Stimulated activated CD4-positive, alpha-beta T cell treated with anti-CD3 and anti-CD28 coated beads, Interleukin-4, amount 100 ng/mL, for 48 hours (primary cell): ENCODE data around the gene LYPD6.
"Not testable (repeated sequence)": the region's sequence is repeated elsewhere in the genome, so short reads cannot be mapped to it uniquely, and the experiment has no call there.

Source experiments
- DNase-seq, 2 donors: peaks; one replicate each; pipeline ENCODE4 v3.0.0-alpha.2; 2020; ENCODE audit warnings: low read depth in 2 of 2

Gene LYPD6

DNA sequence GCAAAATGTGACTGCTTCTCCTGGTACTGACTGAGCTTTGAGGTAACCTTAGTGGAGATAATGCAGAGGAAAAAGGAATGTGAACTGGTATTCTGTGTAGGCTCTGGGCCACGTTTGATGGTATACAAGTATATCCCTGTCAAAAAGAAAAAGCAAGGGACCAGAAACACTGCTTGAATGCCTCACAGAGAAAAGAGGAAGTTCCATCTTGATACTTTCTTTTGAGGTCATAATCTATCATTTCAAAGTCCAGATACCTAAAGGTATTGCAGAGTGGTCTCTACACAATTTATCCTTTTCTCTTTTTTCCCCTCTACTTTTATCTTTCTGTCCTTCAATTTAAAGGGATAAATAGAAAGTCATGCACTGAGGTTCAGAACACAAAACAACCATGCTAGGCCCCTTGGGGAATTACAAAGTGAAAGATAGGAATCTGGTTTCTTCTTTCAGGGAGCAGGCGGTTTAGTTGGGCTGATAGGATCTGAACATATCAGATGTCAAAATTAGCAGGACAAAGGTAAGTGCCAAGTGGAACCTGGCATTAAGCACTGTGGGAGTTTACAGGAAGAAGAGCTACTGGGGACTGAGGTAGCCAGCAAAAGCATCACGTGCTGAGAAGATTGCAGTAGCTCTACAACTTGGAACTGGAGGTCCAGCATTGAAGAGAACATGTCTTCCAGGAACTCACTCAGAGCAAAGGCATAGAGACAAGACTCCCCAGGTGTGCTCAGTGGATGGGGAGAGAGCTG lies 121.2 kb downstream of the LYPD6 start:
- no peak for DNase-seq

DNA sequence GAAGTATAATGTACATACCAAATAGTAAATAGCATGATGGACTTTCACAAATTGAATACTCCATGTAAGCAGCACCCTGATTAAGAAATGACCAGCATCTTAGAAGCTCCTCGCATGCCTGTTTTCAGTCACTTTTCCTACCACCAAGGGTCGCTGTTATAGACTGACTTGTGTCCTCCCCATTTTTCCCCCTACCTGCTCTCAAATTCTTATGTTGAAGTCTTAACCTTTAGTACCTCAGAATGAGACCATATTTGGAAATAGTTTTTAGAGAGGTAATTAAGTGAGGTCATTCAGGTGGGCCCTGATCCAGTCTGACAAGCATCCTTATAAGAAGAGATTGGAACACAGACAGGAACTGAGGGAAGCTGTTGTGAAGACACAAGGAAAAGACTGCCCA lies 125.9 kb downstream of the LYPD6 start:
- DNase-seq: no peak

DNA sequence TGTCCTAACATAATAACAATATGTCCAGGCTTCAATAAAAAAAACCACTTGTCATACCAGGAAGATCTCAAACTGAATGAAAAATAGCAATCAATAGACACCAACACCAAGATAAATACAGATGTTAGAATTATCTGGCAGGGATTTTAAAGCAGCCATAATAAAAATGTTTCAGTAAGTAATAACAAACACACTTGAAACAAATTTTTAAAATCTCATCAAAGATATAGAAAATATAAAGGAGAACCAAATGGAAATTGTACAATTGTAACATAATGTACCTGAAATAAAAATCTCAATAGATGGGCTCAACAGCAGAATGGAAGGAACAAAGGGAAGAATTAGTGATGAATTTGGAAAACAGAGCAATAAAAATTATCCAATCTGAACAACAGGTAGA lies 128.1 kb downstream of the LYPD6 start:
- no peak for DNase-seq

DNA sequence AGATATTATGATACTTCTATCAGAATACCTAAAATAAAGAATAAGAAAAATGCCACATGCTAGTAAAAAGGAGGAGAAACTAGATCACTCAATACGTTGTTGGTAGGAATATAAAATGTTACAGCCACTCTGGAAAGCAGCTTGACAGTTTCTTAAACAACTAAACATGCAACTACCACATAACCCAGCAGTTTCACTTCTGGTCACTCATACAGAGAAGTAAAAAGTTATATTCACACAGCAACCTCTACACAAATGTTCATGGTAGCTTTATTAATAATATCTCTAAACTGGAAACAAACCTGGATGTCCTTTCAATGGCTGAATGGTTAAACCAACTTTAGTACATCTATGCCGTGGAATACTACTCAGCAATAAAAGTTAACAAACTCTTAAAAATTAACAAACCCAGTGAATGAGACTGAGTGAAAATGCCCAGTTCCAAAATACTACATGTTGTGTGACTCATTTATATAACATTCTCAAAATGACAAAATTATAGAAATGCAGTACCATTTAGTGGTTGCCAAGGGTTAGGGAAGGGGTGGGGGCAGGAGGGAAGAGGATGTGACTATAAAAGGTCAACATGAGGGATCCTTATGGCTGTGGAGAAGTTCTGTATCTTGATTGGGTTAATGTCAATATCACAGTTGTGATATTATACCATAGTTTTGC lies 133.1 kb downstream of the LYPD6 start:
- peak in 1 of 2 donors; percentile 12 for DNase-seq

DNA sequence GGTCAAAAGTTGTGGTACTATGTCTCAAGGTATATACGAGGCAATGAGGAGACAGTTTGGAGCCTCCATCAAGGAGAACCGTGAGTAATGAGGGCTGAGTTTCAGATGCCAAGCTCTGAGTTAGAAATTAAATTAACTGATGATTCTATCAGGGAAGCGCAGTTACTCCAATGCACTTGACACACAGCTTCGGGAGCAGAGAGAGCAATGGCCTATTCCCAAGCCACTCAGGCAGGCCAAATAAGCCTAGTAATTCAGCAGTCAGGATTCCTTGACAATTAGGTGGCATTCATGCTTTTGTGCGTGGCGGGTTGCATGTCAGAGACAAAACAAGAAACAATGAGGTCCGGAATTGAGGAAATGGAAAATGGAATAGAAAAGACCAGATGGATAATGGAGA lies 134.0 kb downstream of the LYPD6 start:
- no peak for DNase-seq

DNA sequence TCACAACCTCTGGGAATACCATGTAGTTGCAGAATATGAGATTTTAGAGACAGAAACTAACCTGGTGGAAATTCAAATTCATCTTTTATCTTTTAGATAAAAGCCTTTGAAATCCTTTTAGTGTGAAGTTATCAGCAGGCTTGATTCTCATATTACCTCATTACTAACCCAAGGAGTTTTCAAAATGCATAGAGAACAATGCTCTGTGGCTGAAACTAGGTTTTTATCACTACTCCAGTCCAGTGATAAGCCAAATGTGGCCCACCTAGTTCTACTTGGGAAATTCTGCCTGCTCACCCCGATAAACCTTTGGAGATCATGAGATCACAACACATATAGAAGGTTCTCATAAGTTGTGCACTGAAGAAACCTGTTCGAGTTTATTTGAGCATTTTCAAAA lies 135.5 kb downstream of the LYPD6 start:
- no peak for DNase-seq

DNA sequence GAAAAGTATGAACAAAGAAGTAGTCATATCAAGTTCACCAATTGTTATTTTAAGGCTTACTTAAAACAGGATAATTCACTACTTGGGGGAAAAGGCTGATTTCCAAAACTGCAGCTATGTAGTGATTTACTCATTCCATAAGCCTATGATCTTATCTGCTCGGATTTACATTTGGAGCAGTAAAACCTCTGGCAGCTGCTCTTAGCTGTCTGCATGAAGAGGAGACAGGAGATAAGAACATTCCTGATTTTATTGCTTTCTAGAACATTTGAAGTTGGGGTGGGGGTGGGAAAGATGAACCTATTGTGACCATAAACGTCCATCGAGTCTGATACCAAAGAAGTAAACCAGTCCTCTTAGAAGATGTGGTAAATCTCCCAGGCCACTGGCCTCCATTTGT lies 136.2 kb downstream of the LYPD6 start:
- no peak for DNase-seq

DNA sequence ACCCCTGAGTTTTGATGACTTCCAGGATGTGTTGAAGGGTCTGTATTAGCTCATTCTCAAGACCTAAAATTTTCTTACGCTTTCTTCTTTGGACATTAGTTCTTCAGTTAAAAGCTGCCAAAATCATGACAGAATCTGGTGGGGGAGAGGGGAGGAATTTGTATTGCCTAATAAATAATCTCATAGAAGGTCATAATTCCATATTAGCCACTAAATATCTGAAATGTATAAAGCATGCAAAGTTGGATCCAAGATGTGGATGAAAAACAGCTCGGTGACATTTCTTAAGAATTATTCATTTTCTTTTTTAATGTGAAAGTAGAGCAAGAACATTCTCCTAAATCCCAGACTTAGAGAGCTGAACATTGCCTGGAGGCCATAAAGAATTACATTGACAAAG lies 137.0 kb downstream of the LYPD6 start:
- no peak for DNase-seq

DNA sequence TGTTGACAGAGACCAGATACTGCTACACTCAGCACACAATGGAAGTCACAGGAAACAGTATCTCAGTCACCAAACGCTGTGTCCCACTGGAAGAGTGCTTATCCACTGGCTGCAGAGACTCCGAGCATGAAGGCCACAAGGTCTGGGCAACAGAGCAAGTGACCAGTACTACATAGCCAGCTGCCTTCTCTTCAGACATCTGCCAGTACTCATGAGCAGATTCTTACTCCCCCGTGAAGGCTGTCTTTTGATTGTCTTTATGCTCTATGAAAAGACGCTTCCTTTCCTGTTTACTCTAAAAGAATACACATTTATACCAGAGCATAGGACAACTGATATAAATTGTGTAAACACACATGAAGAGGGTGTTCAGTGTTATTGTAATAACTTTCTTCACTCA lies 138.2 kb downstream of the LYPD6 start:
- DNase-seq: no peak

DNA sequence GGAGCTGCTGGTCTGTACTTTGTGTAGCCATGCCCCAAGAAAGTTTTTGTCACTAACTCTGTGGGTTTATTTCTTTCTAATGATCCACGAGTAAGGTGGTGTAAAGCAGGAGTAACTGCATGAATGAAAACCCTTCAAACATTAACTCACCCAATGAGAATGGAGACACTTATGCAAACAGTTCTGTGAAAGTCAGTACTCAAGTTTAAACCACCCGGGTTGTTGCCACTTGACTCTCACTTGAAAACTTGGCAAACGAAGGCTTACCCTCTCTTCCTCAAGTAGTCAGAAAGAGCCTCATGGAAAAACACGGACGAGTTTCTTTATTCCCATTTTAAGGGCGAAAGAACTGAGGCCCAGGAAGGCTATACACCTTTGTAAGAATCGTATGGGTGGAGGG lies 139.7 kb downstream of the LYPD6 start:
- no peak for DNase-seq

DNA sequence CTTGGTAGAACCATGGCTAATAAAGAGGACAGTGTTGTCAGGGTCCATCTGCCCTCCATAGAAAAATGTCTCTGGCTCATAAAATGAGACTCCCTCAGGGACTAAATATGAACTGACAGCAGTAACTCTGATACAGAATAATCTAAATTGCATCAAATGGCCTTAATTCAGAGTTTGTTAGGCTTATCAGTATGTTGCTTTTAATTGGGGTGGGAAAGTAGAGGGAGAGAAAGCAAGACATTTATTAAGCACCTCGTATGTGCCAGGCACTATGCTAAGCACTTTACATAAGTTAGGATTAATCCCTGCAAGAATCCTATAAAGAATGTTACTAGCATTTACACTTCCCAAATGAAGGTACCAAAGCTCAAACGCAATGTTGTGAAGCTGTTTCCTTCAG lies 142.0 kb downstream of the LYPD6 start:
- no peak for DNase-seq

DNA sequence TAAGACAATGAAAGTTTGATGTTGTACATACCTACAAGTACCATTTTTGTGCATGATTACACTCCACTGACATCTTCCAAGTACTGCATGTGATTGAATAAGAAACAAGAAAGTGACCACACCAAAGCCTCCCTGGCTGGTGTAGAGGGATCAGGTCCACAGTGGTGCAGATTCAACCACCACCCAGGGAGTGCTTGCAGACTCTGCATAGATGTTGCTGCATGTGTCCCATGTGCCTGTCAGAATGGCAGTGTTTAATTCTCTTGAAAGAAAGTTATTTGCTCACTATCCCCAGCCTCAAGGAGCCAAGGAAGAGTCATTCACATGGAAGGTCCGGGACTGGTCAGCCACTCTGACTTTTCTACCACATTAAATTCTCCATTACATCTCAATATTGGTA lies 142.7 kb downstream of the LYPD6 start:
- DNase-seq: no peak

DNA sequence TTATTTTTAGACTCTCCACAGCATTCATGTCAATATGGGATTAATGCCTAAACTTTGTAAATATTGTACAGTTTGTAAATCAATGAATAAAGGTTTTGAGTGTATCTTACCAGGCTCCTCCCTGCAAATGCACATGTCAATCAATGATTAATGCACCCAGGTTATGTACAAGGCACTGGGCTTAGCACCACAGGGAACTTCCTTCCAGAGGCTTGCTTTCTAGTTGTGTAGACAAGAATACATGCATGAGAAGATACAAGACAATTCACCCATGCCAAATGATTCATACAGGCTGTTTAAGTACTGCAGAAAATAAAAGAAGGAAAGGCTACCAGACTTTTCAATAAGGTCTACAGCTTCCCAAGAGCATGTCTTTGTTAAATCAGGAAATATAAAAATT lies 143.1 kb downstream of the LYPD6 start:
- DNase-seq: no peak

DNA sequence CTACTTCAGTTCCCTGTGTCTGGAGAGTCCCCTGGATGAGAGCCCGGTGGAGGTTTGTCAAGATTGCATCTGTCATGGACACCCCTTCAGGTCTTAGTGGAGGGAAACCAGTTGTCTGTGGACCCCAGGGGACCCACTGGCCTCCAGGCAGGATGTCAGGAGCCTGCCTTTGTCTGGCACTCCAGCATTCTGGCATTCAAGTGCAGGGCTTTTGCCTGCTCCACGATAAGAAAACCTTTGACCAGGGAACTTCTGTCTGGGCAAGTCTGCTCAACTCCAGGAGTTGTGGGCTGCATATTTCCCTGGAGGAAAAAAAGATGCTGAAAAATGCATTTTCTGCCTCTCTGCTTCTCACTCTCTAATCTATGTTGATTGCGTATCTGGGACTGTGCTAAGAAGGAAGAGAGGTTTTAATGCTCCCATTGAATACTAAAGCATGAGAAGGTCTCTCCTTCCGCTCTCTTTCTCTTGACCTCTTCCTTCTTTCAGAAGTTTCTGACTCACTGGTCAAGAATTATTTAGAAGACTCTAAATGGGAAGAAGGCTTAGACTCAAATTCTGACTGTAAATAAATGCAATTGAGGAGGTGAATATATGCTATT lies 152.7 kb downstream of the LYPD6 start:
- no peak for DNase-seq

DNA sequence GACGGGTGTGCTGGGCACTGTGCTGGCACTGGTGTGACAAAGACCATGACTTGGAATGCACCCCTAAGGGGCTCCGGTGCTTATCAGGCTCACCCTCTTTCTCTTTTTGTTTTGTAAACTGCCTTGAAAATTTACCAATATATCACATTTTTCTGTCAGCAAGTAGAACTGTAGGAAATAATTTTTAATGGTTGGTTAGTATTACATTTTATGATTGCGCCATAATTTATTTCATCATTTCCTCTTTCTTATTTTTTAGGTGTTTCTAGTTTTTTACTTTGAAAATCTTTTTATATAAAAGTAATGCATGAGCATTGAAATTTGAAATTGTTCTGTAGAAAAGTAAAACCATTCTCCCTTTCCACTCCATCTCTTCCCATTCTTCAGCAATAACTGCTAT lies 156.3 kb downstream of the LYPD6 start:
- no peak for DNase-seq

DNA sequence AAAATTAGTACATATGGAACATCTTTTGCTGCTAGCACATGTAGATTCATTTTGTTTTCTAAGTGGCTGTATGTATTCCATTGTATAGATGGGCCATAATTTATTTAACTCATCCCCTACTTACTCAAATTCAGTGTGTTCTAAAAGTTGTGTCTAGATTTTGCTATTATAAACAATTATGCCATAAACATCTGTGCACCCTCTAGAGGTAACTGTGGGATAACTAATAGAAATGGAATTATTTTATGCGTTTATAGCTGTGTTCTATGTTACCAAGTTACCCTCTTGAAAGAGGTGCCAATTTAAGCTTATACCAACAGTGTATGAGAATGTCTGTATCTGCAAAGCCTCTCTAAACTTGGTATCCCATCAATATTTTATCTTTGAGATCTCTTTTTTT lies 156.8 kb downstream of the LYPD6 start:
- DNase-seq: no peak

DNA sequence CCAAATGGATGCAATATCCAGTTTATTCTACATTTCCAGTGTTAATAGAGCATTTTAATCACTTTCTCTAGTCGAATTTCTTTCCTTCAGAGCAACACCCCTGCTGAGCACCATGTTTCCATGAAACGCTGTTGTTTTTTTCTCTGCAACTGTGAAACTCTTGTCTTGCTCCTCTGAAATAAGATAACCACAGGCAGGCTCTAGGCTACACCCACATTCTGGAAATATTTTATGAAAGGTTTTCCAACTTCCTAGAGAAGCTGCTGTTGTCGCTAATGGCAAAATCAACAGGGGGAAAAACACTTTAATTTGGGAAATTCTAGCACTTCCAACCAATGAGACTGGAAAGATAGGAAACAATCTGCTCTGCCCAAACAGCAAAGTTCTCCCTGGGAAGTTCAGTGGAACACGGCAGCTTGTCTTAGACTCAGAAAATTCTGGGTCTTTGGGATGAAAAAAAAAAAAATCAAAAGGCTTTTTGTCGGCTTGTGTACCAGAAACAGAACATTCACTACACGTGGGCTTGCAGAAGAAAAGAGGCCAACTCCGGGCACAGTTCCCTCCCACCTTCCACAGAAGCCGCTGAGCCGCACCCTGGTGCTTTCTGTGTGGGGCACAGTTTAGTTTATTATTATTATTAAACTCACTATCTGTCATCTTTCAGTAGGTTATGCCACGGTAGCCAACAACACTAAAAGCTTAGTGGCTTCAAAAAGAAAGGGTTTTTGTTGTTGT lies 158.5 kb downstream of the LYPD6 start:
- no peak for DNase-seq

DNA sequence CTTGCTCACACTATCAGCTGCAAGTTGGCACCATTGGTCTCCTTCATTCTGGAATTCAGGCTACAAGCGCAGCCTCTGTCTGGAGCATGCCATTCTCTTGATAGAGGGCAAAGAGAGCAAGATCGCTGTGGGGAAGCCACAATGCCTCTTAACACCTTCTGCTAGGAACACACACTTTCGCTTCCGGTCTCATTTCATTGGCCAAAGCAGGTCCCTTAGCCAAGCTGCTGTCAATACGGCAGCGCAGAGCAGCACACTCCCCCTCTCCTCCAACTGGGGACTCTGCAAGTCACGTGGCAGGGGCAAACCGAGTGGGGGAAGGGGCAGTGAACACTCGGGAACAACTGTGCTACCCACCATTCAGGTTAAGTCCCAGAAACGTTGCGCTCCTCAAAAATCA lies 159.1 kb downstream of the LYPD6 start:
- DNase-seq: no peak

DNA sequence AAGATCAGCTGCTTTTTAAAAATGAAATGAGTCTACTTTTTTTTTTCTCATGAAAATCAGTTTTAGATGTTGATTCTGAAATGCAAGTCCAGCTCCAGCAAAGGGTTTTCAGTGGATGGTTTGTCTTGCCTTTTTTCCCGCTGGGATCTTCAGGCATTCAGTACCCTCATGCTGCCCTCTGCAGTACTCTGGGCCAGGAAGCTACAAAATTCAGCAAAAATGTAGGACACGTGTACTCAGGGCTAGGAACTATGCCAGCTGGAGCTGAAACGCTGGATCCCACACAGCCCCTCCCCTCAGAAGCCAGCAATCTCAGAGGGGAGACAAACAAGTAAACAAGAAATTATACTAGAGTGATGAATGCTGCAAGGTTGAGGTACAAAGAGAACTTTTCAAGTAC lies 159.9 kb downstream of the LYPD6 start:
- DNase-seq: no peak

DNA sequence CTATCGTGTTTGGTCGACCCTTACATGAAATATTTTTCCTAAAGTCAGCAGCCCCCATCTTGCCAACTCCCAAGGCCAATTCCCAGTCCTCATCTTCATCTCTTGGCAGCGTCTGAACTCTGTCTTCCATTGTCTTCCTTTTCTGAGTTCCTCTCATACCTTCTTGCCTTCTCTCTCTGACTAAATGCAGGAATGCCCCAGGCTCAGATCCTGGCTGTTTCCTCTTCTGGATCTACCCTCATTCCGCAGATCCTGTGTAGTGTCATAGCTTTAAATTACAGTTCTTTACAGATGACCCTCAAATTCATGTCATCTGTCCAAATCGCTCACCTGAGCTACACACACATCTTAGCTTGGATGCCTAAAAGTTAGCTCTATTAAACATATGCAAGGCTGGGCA lies 162.5 kb downstream of the LYPD6 start:
- no peak for DNase-seq

DNA sequence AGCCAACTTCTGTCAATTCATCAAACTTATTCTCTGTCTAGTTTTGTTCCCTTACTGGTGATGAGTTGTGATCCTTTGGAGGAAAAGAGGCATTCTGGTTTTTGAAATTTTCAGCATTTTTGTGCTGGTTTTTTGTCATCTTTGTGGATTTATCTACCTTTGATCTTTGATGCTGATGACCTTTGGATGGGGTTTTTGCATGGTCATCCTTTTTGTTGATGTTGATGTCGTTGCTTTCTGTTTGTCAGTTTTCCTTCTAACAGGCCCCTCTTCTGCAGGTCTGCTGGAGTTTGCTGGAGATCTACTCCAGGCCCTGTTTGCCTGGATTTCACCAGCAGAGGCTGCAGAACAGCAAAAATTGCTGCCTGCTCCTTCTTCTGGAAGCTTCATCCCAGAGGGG lies 168.8 kb downstream of the LYPD6 start:
- DNase-seq: not testable (repeated sequence)

DNA sequence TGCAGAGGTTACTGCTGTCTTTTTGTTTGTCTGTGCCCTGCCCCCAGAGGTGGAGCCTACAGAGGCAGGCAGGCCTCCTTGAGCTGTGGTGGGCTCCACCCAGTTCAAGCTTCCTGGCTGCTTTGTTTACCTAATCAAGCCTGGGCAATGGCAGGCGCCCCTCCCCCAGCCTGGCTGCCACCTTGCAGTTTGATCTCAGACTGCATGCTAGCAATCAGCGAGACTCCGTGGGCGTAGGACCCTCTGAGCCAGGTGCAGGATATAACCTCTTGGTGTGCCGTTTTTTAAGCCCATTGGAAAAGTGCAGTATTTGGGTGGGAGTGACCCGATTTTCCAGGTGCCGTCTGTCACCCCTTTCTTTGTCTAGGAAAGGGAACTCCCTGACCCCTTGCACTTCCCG lies 176.4 kb downstream of the LYPD6 start:
- DNase-seq: not testable (repeated sequence)

DNA sequence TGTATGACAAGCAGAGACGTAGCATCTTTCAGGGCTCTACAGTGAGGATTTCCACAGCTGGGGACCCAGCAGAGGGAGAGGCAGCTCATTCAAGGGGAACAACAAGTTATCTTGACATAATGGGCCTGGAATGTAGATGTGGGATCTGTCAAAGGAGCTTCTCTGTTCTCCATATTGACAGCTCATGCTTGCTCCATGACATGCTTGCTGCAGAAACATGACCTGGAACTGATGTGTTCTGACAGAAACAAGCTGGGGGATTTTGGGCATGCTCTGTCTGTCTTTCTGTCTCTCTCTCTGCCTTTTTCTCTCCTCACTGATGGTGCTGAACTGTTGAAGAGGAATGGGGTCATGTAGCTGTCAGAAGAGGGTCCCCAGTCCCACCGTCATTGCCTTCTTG lies 177.6 kb downstream of the LYPD6 start:
- no peak for DNase-seq
